Activated naive CD4-positive, alpha-beta T cell treated with anti-CD3 and anti-CD28 coated beads, Interleukin-2, amount 50 U/mL, for 24 hours (primary cell): ENCODE measurements around the gene DTD1.
A peak's percentile ranks its signal among the peaks of the same experiment; 100 is the strongest.

Experiments used
- H3K27ac Mint-ChIP-seq: one replicate; pipeline ENCODE4 v1.8.0; 2021; ENCODE audit warnings: mild to moderate bottlenecking, mixed read lengths
- H3K27me3 Mint-ChIP-seq: one replicate; pipeline ENCODE4 v1.8.0; 2021; ENCODE audit warnings: mixed read lengths
- H3K36me3 Mint-ChIP-seq: one replicate; pipeline ENCODE4 v1.8.0; 2021; ENCODE audit warnings: mixed read lengths
- H3K4me1 Mint-ChIP-seq: one replicate; pipeline ENCODE4 v1.8.0; 2021; ENCODE audit warnings: mixed read lengths
- H3K4me3 Mint-ChIP-seq: one replicate; pipeline ENCODE4 v1.8.0; 2021; ENCODE audit warnings: mild to moderate bottlenecking, mixed read lengths
- H3K9me3 Mint-ChIP-seq: one replicate; pipeline ENCODE4 v1.8.0; 2021; ENCODE audit warnings: mixed read lengths

Gene DTD1

GRCh38 chr20:18669241-18670019 lies 81.6 kb downstream of the DTD1 start:
- no peaks in the 10 kb centered on the region for H3K4me1 Mint-ChIP-seq
- peaks cover 7% of the 10 kb centered on the region for H3K36me3 Mint-ChIP-seq
- no peak overlapping the region for H3K4me3 Mint-ChIP-seq
- no peak overlapping the region for H3K27ac Mint-ChIP-seq
- no peaks in the 10 kb centered on the region for H3K9me3 Mint-ChIP-seq
- no peaks in the 10 kb centered on the region for H3K27me3 Mint-ChIP-seq

- Mint-ChIP-seq H3K9me3 (no peaks in the 10 kb centered on the region), H3K4me3 (no peak overlapping the region), H3K27me3 (no peaks in the 10 kb centered on the region), H3K4me1 (no peaks in the 10 kb centered on the region), H3K27ac (peak overlapping the region; percentile 73), H3K36me3 (peaks cover 7% of the 10 kb centered on the region)
These were observed 83.4 kb downstream of the DTD1 start for GRCh38 chr20:18671203-18671710.

- H3K27ac Mint-ChIP-seq = no peak overlapping the region
- no peaks in the 10 kb centered on the region for H3K27me3 Mint-ChIP-seq
- no peak overlapping the region for H3K4me3 Mint-ChIP-seq
- H3K36me3 Mint-ChIP-seq = peaks cover 7% of the 10 kb centered on the region
- peaks cover under 1% of the 10 kb centered on the region for H3K4me1 Mint-ChIP-seq
- H3K9me3 Mint-ChIP-seq = no peaks in the 10 kb centered on the region
These were observed 85.0 kb downstream of the DTD1 start for GRCh38 chr20:18672834-18673233.

GRCh38 chr20:18676396-18676795 lies 88.5 kb downstream of the DTD1 start:
- H3K36me3 Mint-ChIP-seq = peaks cover 12% of the 10 kb centered on the region
- no peaks in the 10 kb centered on the region for H3K9me3 Mint-ChIP-seq
- H3K4me1 Mint-ChIP-seq = peaks cover 11% of the 10 kb centered on the region
- H3K27me3 Mint-ChIP-seq = no peaks in the 10 kb centered on the region
- H3K4me3 Mint-ChIP-seq = no peak overlapping the region
- no peak overlapping the region for H3K27ac Mint-ChIP-seq

- Mint-ChIP-seq H3K27me3 (no peaks in the 10 kb centered on the region), H3K9me3 (no peaks in the 10 kb centered on the region), H3K4me3 (no peak overlapping the region), H3K27ac (no peak overlapping the region), H3K4me1 (peaks cover 11% of the 10 kb centered on the region), H3K36me3 (peaks cover 13% of the 10 kb centered on the region)
These were observed 89.3 kb downstream of the DTD1 start for GRCh38 chr20:18677126-18677525.

GRCh38 chr20:18678549-18679419 lies 90.9 kb downstream of the DTD1 start:
- no peak overlapping the region for H3K4me3 Mint-ChIP-seq
- H3K4me1 Mint-ChIP-seq = peaks cover 11% of the 10 kb centered on the region
- H3K36me3 Mint-ChIP-seq = peaks cover 14% of the 10 kb centered on the region
- no peaks in the 10 kb centered on the region for H3K27me3 Mint-ChIP-seq
- no peak overlapping the region for H3K27ac Mint-ChIP-seq
- H3K9me3 Mint-ChIP-seq = no peaks in the 10 kb centered on the region

- Mint-ChIP-seq H3K9me3 (no peaks in the 10 kb centered on the region), H3K27ac (no peak overlapping the region), H3K27me3 (no peaks in the 10 kb centered on the region), H3K4me1 (peaks cover 4% of the 10 kb centered on the region), H3K36me3 (peaks cover 10% of the 10 kb centered on the region), H3K4me3 (no peak overlapping the region)
These were observed 96.0 kb downstream of the DTD1 start for GRCh38 chr20:18683839-18684238.

- no peak overlapping the region for H3K27ac Mint-ChIP-seq
- H3K36me3 Mint-ChIP-seq = peaks cover 10% of the 10 kb centered on the region
- no peaks in the 10 kb centered on the region for H3K9me3 Mint-ChIP-seq
- no peak overlapping the region for H3K4me3 Mint-ChIP-seq
- peaks cover 6% of the 10 kb centered on the region for H3K4me1 Mint-ChIP-seq
- H3K27me3 Mint-ChIP-seq = no peaks in the 10 kb centered on the region
These were observed 96.9 kb downstream of the DTD1 start for GRCh38 chr20:18684775-18685174.

GRCh38 chr20:18685406-18685805 lies 97.6 kb downstream of the DTD1 start:
- H3K9me3 Mint-ChIP-seq = no peaks in the 10 kb centered on the region
- peaks cover 6% of the 10 kb centered on the region for H3K4me1 Mint-ChIP-seq
- H3K4me3 Mint-ChIP-seq = no peak overlapping the region
- peaks cover 10% of the 10 kb centered on the region for H3K36me3 Mint-ChIP-seq
- H3K27ac Mint-ChIP-seq = no peak overlapping the region
- H3K27me3 Mint-ChIP-seq = no peaks in the 10 kb centered on the region

GRCh38 chr20:18686696-18687095 lies 98.8 kb downstream of the DTD1 start:
- H3K4me1 Mint-ChIP-seq = peaks cover 6% of the 10 kb centered on the region
- no peak overlapping the region for H3K27ac Mint-ChIP-seq
- no peaks in the 10 kb centered on the region for H3K9me3 Mint-ChIP-seq
- no peak overlapping the region for H3K4me3 Mint-ChIP-seq
- no peaks in the 10 kb centered on the region for H3K27me3 Mint-ChIP-seq
- H3K36me3 Mint-ChIP-seq = peaks cover 4% of the 10 kb centered on the region

GRCh38 chr20:18688676-18689075 lies 100.8 kb downstream of the DTD1 start:
- no peak overlapping the region for H3K4me3 Mint-ChIP-seq
- H3K9me3 Mint-ChIP-seq = no peaks in the 10 kb centered on the region
- H3K36me3 Mint-ChIP-seq = peaks cover 5% of the 10 kb centered on the region
- no peak overlapping the region for H3K27ac Mint-ChIP-seq
- no peaks in the 10 kb centered on the region for H3K27me3 Mint-ChIP-seq
- H3K4me1 Mint-ChIP-seq = peaks cover 6% of the 10 kb centered on the region

GRCh38 chr20:18689557-18689956 lies 101.7 kb downstream of the DTD1 start:
- Mint-ChIP-seq H3K9me3 (no peaks in the 10 kb centered on the region), H3K36me3 (peaks cover 5% of the 10 kb centered on the region), H3K4me3 (no peak overlapping the region), H3K27me3 (no peaks in the 10 kb centered on the region), H3K4me1 (peaks cover 5% of the 10 kb centered on the region), H3K27ac (no peak overlapping the region)

- H3K27me3 Mint-ChIP-seq = no peaks in the 10 kb centered on the region
- no peak overlapping the region for H3K27ac Mint-ChIP-seq
- no peak overlapping the region for H3K4me3 Mint-ChIP-seq
- no peaks in the 10 kb centered on the region for H3K9me3 Mint-ChIP-seq
- H3K4me1 Mint-ChIP-seq = peaks cover 3% of the 10 kb centered on the region
- peaks cover 3% of the 10 kb centered on the region for H3K36me3 Mint-ChIP-seq
These were observed 104.6 kb downstream of the DTD1 start for GRCh38 chr20:18692447-18692846.

- H3K4me3 Mint-ChIP-seq = no peak overlapping the region
- H3K4me1 Mint-ChIP-seq = peaks cover 3% of the 10 kb centered on the region
- H3K9me3 Mint-ChIP-seq = no peaks in the 10 kb centered on the region
- H3K27me3 Mint-ChIP-seq = no peaks in the 10 kb centered on the region
- H3K27ac Mint-ChIP-seq = no peak overlapping the region
- H3K36me3 Mint-ChIP-seq = peaks cover 3% of the 10 kb centered on the region
These were observed 106.2 kb downstream of the DTD1 start for GRCh38 chr20:18694071-18694470.

- Mint-ChIP-seq H3K27me3 (no peaks in the 10 kb centered on the region), H3K4me3 (no peak overlapping the region), H3K27ac (no peak overlapping the region), H3K4me1 (peaks cover 3% of the 10 kb centered on the region), H3K9me3 (no peaks in the 10 kb centered on the region), H3K36me3 (peaks cover 3% of the 10 kb centered on the region)
These were observed 107.3 kb downstream of the DTD1 start for GRCh38 chr20:18695175-18695574.
